Tibial nerve (tissue), 4 donors: ENCODE data around the gene SPRR4. TPM values are rescaled to one million over a fixed set of nuclear protein-coding genes. Genes with fewer than 3 reads are reported as not detected.

Experiments
- DNase-seq, 2 donors: peaks; one replicate each; pipeline ENCODE4 v3.0.0-alpha.2; 2019; ENCODE audit warnings: low spot score in 2 of 2
- H3K27ac ChIP-seq, 4 donors: fragments of 200-600 bp; sonication (generic) in 3 of 4; one replicate each; pipeline ENCODE4 v1.5.1; 2017 to 2019; ENCODE audit warnings: mild to moderate bottlenecking in 1 of 4
- H3K27me3 ChIP-seq, 2 donors: fragments of 200-600 bp; sonication (generic) in 1 of 2; one replicate each; pipeline versions ENCODE4 v1.5.1 to v1.6.0; 2017 to 2019
- H3K36me3 ChIP-seq, 3 donors: fragments of 200-600 bp; sonication (generic); one replicate each; pipeline ENCODE4 v1.5.1; 2018 to 2019
- H3K4me1 ChIP-seq, 4 donors: fragments of 200-600 bp; sonication (generic) in 3 of 4; one replicate each; pipeline ENCODE4 v1.5.1; 2017 to 2019
- H3K4me3 ChIP-seq, 4 donors: fragments of 200-600 bp; sonication (generic) in 3 of 4; one replicate each; pipeline ENCODE4 v1.5.1; 2017 to 2019; ENCODE audit warnings: mild to moderate bottlenecking in 1 of 4, moderate library complexity in 1 of 4
- H3K9me3 ChIP-seq, 4 donors: fragments of 200-600 bp; sonication (generic) in 3 of 4; one replicate each; pipeline ENCODE4 v1.5.1; 2017 to 2019
- CTCF ChIP-seq, 5 experiments: fragments of 200-600 bp in 3 of 5; fragments of 450-650 bp in 2 of 5; sonication (generic) in 3 of 5; IDR thresholded peaks; one replicate each; pipeline ENCODE4 v1.5.1; 2016 to 2019; ENCODE audit warnings: antibody characterized with exemption in 5 of 5, mild to moderate bottlenecking in 3 of 5, moderate library complexity in 2 of 5
- EP300 ChIP-seq, 2 donors: sonication (generic); formaldehyde crosslinking; IDR thresholded peaks; one replicate each; pipeline ENCODE4 v1.6.1; 2017; ENCODE audit warnings: antibody characterized with exemption in 2 of 2, mild to moderate bottlenecking in 1 of 2
- POLR2A ChIP-seq, 2 donors: fragments of 450-650 bp; IDR thresholded peaks; one replicate each; pipeline ENCODE4 v1.6.1; 2017; ENCODE audit warnings: antibody characterized with exemption in 2 of 2, mild to moderate bottlenecking in 2 of 2, moderate library complexity in 2 of 2
- WGBS, 2 donors: methylation state at CpG; one replicate each; pipeline ENCODE4 v1.1.5; 2018; 5-methylcytosine and 5-hydroxymethylcytosine counted together
- total RNA-seq, 4 donors: library from RNA; depleted of rRNA; stranded (reverse); fragments of >200 nt; gene quantifications; one replicate each; pipeline ENCODE4 v1.1.0, GENCODE V29; 2016

Gene SPRR4
- total RNA-seq, 4 donors from 2014 or later, result not detected

DNA sequence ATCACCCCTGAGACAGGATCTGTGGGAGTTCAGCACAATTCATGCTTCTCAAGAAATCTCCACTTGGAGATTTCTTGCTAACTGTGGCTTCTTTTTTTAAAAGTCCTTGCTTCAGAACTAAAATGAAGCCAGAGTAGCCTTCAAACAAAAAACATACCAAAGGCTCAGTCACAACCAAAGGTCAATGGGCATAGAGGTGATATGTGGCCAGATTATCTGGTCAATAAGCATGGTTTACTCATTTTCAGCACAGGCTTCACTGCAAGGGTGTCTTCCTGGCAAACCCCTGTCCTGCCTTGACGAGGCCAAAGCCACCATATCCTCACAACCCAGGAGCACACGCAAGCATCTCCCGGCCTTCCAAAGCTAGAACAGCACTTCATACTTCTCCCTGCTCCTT, 11.2 kb upstream of the SPRR4 start:
- no peak for TF ChIP-seq EP300 (IDR thresholded peaks at IDR 0.05)
- TF ChIP-seq CTCF (IDR thresholded peaks at IDR 0.05), result no peak
- no peak for TF ChIP-seq POLR2A (IDR thresholded peaks at IDR 0.05)
- Histone ChIP-seq H3K27me3 (no peaks in the 10 kb centered on the region), H3K4me1 (no peaks in the 10 kb centered on the region), H3K27ac (no peak overlapping the region), H3K4me3 (no peak overlapping the region), H3K36me3 (no peaks in the 10 kb centered on the region), H3K9me3 (no peaks in the 10 kb centered on the region)
- DNase-seq, result no peak
- 70 to 83% methylated on average over 3 of the region's 3 CpGs for whole genome bisulfite sequencing, 2 donors

- no peaks in the 10 kb centered on the region for H3K27me3 ChIP-seq
- no peaks in the 10 kb centered on the region for H3K36me3 ChIP-seq
- H3K9me3 ChIP-seq, result no peaks in the 10 kb centered on the region
- WGBS, 2 donors, result 86 to 92% methylated on average over 10 of the region's 10 CpGs
- H3K27ac ChIP-seq, result no peak overlapping the region
- no peaks in the 10 kb centered on the region for H3K4me1 ChIP-seq
- no peak for DNase-seq
- no peak overlapping the region for H3K4me3 ChIP-seq
- no peak for TF ChIP-seq POLR2A (IDR thresholded peaks at IDR 0.05)
- no peak for TF ChIP-seq CTCF (IDR thresholded peaks at IDR 0.05)
- no peak for TF ChIP-seq EP300 (IDR thresholded peaks at IDR 0.05)
Measured at GRCh38 chr1:152959801-152960451, 10.5 kb upstream of the SPRR4 start.

GRCh38 chr1:152960452-152961044, 9.9 kb upstream of the SPRR4 start:
- Histone ChIP-seq H3K27ac (no peak overlapping the region), H3K36me3 (no peaks in the 10 kb centered on the region), H3K4me1 (no peaks in the 10 kb centered on the region), H3K9me3 (no peaks in the 10 kb centered on the region), H3K27me3 (no peaks in the 10 kb centered on the region), H3K4me3 (no peak overlapping the region)
- WGBS, 2 donors, result 62 to 63% methylated on average over 9 to 10 of the region's 10 CpGs
- TF ChIP-seq EP300 (IDR thresholded peaks at IDR 0.05) (no peak), POLR2A (IDR thresholded peaks at IDR 0.05) (no peak), CTCF (IDR thresholded peaks at IDR 0.05) (no peak)
- DNase-seq, result no peak

DNA sequence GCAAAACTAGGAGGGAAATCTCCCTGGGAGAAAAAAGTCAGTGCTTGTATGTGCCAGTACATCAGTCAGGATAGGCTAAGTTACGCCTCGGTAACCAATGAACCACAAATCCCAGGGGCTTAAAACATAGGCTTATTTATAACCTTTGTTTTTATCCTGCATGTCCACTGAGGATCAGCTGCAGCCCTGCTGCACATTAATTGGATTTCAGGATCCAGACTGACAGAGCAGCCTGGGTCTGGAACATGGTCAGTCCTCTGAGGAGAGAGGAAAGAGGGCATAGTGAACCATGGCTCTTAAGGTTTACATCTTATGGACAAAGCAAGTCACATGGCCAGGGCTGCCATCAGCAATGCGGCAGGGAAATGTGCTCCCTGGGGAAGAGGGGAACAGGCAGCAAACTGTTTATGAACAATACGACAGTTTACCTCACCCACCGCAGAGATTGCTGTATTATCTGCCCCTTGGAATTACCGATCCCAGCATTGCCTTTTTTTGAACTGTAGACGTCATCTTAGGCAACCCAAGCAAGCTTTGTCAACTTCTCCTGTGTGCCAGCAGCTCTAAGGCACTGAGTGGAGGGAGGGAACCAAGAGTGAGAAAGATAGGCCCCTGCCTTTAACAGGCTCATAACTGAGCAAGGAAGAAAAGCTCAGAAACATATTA, 9.1 kb upstream of the SPRR4 start:
- Histone ChIP-seq H3K27ac (no peak overlapping the region), H3K4me3 (no peak overlapping the region), H3K9me3 (no peaks in the 10 kb centered on the region), H3K4me1 (no peaks in the 10 kb centered on the region), H3K36me3 (no peaks in the 10 kb centered on the region), H3K27me3 (no peaks in the 10 kb centered on the region)
- TF ChIP-seq EP300 (IDR thresholded peaks at IDR 0.05), result no peak
- TF ChIP-seq POLR2A (IDR thresholded peaks at IDR 0.05), result no peak
- no peak for TF ChIP-seq CTCF (IDR thresholded peaks at IDR 0.05)
- WGBS, 2 donors, result 76% methylated on average over 7 of the region's 7 CpGs
- DNase-seq, result no peak

- DNase-seq, result no peak
- TF ChIP-seq CTCF (IDR thresholded peaks at IDR 0.05), result no peak
- TF ChIP-seq EP300 (IDR thresholded peaks at IDR 0.05), result no peak
- no peak for TF ChIP-seq POLR2A (IDR thresholded peaks at IDR 0.05)
- no peaks in the 10 kb centered on the region for H3K4me1 ChIP-seq
- WGBS, 2 donors, result 76 to 100% methylated on average over 2 of the region's 2 CpGs
- no peaks in the 10 kb centered on the region for H3K9me3 ChIP-seq
- no peaks in the 10 kb centered on the region for H3K27me3 ChIP-seq
- H3K4me3 ChIP-seq, result no peak overlapping the region
- H3K36me3 ChIP-seq, result no peaks in the 10 kb centered on the region
- no peak overlapping the region for H3K27ac ChIP-seq
Measured at GRCh38 chr1:152962876-152963415, 7.5 kb upstream of the SPRR4 start.
